Activated CD8-positive, alpha-beta T cell treated with anti-CD3 and anti-CD28 coated beads for 36 hours (primary cell): ENCODE measurements around the gene NAALADL2. TPM values are rescaled to one million over a fixed set of nuclear protein-coding genes. Genes with fewer than 3 reads are reported as not detected.

Experiments
- ATAC-seq: fragments of 200-7000 bp; cut with Tn5 transposase; one replicate; pipeline ENCODE4 v1.10.0; 2021; ENCODE audit warnings: mild to moderate bottlenecking, moderate library complexity
- CTCF ChIA-PET: fragments of 350-600 bp; sonication (Branson Sonifier 250); formaldehyde crosslinking; loops from one replicate; lab custom pipeline; 2021; ENCODE audit warnings: antibody characterized with exemption; lab: Charles Lee
- POLR2A ChIA-PET: fragments of 350-600 bp; sonication (Branson Sonifier 250); formaldehyde crosslinking; loops from one replicate; lab custom pipeline; 2021; ENCODE audit warnings: antibody characterized with exemption; lab: Charles Lee
- DNase-seq: peaks from one replicate; pipeline ENCODE4 v3.0.0-alpha.2; 2020
- H3K27ac Mint-ChIP-seq: one replicate; pipeline ENCODE4 v1.8.0; 2021; ENCODE audit warnings: mild to moderate bottlenecking, mixed read lengths
- H3K27me3 Mint-ChIP-seq: one replicate; pipeline ENCODE4 v1.8.0; 2021; ENCODE audit warnings: mixed read lengths
- H3K36me3 Mint-ChIP-seq: one replicate; pipeline ENCODE4 v1.8.0; 2021; ENCODE audit warnings: low read depth, mixed read lengths
- H3K4me1 Mint-ChIP-seq: one replicate; pipeline ENCODE4 v1.8.0; 2021; ENCODE audit warnings: low read depth, mixed read lengths
- H3K4me3 Mint-ChIP-seq: one replicate; pipeline ENCODE4 v1.8.0; 2021; ENCODE audit warnings: mild to moderate bottlenecking, moderate library complexity, mixed read lengths
- H3K9me3 Mint-ChIP-seq: one replicate; pipeline ENCODE4 v1.8.0; 2021; ENCODE audit warnings: mixed read lengths
- intact Hi-C: fragments of 100-400 bp; cut with micrococcal nuclease; formaldehyde crosslinking; loops from one replicate; pipeline ENCODE4 v1.10.0; 2022
- total RNA-seq, 2 experiments: library from RNA; stranded (reverse); gene quantifications; one replicate each; pipeline ENCODE4 v1.2.3, GENCODE V29; 2021
- TF ChIP-seq, protein P1 (sequence below): fragments of 200-600 bp; IDR thresholded peaks from one replicate; pipeline ENCODE4 v1.8.0; 2022; ENCODE audit warnings: antibody characterized with exemption, mild to moderate bottlenecking

The NAALADL2 gene
- total RNA-seq, 2 experiments from 2014 or later = 0.60 TPM; not detected in 1

DNA sequence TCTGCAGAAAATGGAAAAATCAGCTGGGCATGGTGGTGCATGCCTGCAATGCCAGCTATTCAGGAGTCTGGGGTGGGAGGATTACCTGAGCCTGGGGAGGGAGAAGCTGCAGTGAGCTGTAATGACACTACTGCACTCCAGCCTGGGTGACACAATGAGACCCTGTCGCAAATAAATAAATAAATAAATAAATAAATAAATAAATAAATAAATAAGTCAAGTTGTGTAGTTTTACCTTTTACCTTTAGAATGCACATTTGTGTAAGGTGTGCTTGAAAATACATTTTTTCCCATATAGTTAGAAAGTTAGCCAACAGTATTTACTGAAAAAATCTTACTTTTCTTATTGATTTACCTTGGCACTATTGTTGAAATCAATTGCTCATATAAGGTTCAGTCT, 515.6 kb downstream of the NAALADL2 start:
- no peaks in the 10 kb centered on the region for H3K4me1 Mint-ChIP-seq
- CTCF ChIA-PET = no interaction called here
- no peak overlapping the region for H3K4me3 Mint-ChIP-seq
- intact Hi-C loops = no loop called here
- H3K27ac Mint-ChIP-seq = no peak overlapping the region
- H3K36me3 Mint-ChIP-seq = no peaks in the 10 kb centered on the region
- ATAC-seq (no peak), DNase-seq (no peak)
- TF ChIP-seq, protein P1, sequence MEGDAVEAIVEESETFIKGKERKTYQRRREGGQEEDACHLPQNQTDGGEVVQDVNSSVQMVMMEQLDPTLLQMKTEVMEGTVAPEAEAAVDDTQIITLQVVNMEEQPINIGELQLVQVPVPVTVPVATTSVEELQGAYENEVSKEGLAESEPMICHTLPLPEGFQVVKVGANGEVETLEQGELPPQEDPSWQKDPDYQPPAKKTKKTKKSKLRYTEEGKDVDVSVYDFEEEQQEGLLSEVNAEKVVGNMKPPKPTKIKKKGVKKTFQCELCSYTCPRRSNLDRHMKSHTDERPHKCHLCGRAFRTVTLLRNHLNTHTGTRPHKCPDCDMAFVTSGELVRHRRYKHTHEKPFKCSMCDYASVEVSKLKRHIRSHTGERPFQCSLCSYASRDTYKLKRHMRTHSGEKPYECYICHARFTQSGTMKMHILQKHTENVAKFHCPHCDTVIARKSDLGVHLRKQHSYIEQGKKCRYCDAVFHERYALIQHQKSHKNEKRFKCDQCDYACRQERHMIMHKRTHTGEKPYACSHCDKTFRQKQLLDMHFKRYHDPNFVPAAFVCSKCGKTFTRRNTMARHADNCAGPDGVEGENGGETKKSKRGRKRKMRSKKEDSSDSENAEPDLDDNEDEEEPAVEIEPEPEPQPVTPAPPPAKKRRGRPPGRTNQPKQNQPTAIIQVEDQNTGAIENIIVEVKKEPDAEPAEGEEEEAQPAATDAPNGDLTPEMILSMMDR = no peak
- POLR2A ChIA-PET = no interaction called here
- H3K27me3 Mint-ChIP-seq = no peaks in the 10 kb centered on the region
- H3K9me3 Mint-ChIP-seq = no peaks in the 10 kb centered on the region

DNA sequence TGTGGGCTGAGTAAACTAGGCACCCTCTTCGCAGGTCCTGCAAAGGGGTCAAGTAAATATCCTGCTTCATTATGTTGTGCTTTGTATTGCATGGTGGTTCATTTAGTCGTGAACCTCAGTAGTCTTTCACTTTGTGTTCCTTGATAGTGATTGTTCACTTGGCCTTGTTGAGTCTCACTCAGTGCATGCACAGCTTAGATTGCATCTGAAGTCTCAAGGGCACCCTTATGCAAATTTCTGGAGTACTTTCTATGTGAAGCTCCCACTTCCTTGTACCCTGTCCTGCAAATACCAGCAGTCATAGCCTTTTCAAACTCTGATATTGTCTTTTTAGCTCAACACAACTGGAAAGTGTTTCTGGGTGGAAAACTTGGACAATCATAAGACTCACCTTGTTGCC, 519.2 kb downstream of the NAALADL2 start:
- intact Hi-C loops = no loop called here
- Mint-ChIP-seq H3K27ac (no peak overlapping the region), H3K4me3 (no peak overlapping the region), H3K4me1 (no peaks in the 10 kb centered on the region), H3K27me3 (no peaks in the 10 kb centered on the region), H3K9me3 (no peaks in the 10 kb centered on the region), H3K36me3 (no peaks in the 10 kb centered on the region)
- TF ChIP-seq, protein P1 = no peak
- ATAC-seq (no peak), DNase-seq (no peak)
- ChIA-PET POLR2A (no interaction called here), CTCF (no interaction called here)

DNA sequence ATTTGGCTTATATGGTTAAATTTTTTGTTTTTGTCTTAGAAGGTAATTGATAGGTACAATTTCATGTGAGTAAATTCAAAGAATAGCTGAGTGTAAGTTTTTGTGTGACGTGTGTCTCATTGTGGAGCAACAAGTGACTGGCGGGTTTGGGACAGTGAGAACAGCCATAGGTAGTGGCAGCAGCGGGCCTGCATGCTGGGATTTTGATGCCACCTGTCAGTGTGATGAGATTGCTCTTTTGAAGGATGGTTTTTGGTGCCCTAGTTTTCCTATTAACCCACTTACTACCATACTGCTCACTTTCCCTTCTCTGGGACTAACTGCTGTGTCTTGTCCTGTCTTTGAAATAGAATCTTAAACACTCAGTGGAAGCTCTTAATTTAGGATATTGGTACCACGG, 522.6 kb downstream of the NAALADL2 start:
- intact Hi-C loops = no loop called here
- H3K27me3 Mint-ChIP-seq = no peaks in the 10 kb centered on the region
- H3K36me3 Mint-ChIP-seq = no peaks in the 10 kb centered on the region
- DNase-seq (no peak), ATAC-seq (no peak)
- no peak overlapping the region for H3K27ac Mint-ChIP-seq
- H3K9me3 Mint-ChIP-seq = no peaks in the 10 kb centered on the region
- POLR2A ChIA-PET = no interaction called here
- TF ChIP-seq, protein P1 = no peak
- H3K4me3 Mint-ChIP-seq = no peak overlapping the region
- H3K4me1 Mint-ChIP-seq = no peaks in the 10 kb centered on the region
- CTCF ChIA-PET = no interaction called here

DNA sequence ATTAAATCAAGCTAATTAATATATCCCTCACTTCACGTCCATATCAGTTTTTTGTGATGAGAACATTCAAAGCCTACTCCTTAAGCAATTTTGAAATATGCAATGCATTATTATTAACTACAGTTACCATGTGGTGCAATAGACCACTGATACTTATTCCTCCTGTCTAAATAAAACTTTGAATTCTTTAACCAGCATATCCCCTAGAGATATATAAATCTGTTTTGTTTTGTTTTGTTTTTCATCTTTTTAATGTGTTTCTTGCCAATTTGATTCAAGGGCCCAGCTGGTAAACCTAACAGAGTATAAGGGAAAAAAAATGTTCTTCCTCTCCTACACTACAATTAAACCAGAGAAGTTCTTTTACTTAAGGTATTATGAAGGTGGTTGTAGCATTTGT, 524.2 kb downstream of the NAALADL2 start:
- Mint-ChIP-seq H3K27ac (no peak overlapping the region), H3K27me3 (no peaks in the 10 kb centered on the region), H3K4me3 (no peak overlapping the region), H3K36me3 (no peaks in the 10 kb centered on the region), H3K9me3 (no peaks in the 10 kb centered on the region), H3K4me1 (no peaks in the 10 kb centered on the region)
- ChIA-PET POLR2A (no interaction called here), CTCF (no interaction called here)
- TF ChIP-seq, protein P1 = no peak
- no peak for ATAC-seq
- intact Hi-C loops = no loop called here
- DNase-seq = no peak

DNA sequence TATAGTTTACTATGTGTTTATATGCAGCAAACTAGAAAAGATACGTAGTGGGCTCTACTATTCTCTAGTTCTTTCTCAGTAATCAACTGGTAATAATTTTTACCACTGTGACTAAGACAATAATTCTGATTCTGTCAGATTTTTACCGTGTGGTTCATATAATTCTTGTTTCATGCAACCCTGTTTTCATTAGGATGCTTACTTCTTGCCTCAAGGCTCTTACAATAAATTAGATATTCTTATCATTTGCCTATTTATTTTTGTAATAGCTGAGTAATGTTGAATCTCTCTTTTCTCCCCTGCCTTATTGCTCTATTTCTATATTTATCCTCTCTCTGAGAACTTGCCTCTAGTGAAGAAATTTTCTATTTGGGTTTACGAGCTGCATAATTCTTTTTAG, 524.7 kb downstream of the NAALADL2 start:
- TF ChIP-seq, protein P1 = no peak
- ChIA-PET POLR2A (no interaction called here), CTCF (no interaction called here)
- intact Hi-C loops = no loop called here
- no peak for DNase-seq
- Mint-ChIP-seq H3K9me3 (no peaks in the 10 kb centered on the region), H3K36me3 (no peaks in the 10 kb centered on the region), H3K4me1 (no peaks in the 10 kb centered on the region), H3K4me3 (no peak overlapping the region), H3K27me3 (no peaks in the 10 kb centered on the region), H3K27ac (no peak overlapping the region)
- no peak for ATAC-seq
